DMS153 treated with DMSO at 0.1 percent for 48 hours (cell line): ENCODE results near the gene FCER2.
A peak's percentile ranks its signal among the peaks of the same experiment; 100 is the strongest.

Experiments used
- DNase-seq: peaks from one replicate; lab custom pipeline; 2025; ENCODE audit not compliant: unreplicated experiment; lab: John Stamatoyannopoulos, UW

FCER2 gene

DNA sequence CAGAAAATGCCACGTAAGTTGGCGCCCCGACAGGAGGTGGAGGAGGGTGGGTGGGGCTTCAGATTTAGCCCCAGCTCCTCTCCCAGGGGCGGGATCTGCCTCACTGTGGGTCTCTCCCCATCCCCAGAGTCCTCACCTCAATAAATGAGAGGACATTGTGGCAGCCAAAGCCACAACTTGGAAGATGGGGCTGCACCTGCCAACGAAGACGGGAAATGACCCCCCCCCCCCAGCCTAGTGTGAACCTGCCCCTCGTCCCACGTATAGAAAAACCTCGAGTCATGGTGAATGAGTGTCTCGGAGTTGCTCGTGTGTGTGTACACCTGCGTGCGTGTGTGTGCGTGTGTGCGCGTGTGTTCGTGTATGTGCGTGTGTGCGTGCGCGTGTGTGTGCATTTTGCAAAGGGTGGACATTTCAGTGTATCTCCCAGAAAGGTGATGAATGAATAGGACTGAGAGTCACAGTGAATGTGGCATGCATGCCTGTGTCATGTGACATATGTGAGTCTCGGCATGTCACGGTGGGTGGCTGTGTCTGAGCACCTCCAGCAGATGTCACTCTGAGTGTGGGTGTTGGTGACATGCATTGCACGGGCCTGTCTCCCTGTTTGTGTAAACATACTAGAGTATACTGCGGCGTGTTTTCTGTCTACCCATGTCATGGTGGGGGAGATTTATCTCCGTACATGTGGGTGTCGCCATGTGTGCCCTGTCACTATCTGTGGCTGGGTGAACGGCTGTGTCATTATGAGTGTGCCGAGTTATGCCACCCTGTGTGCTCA lies 22.8 kb downstream of the FCER2 start:
- peak; percentile 46 for DNase-seq

- DNase-seq: no peak
Measured at GRCh38 chr19:7677669-7678311, 24.1 kb downstream of the FCER2 start.

DNA sequence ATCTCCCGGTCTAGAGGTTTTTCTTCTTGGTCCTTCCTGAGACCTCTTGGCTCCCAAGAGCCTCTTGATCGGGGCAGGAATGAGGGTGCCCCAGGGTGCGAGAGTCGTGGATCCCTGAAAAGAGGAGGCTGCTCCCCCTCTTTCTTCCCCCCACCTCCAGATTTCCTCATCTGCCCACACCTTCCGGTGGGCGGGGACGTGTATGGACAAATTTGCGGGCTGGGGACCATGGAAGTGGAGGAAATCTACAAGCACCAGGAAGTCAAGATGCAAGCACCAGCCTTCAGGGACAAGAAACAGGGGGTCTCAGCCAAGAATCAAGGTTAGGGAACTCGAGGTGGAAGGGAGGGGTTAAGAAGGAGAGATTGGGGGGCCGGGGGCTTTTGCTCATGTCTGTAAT lies 25.1 kb downstream of the FCER2 start, which contains the start of gene MCEMP1:
TSS of gene MCEMP1 (plus strand) at position 237 of the 400 bp plus-strand sequence. CDS start at position 268, 31 bp downstream.
- DNase-seq: no peak

DNA sequence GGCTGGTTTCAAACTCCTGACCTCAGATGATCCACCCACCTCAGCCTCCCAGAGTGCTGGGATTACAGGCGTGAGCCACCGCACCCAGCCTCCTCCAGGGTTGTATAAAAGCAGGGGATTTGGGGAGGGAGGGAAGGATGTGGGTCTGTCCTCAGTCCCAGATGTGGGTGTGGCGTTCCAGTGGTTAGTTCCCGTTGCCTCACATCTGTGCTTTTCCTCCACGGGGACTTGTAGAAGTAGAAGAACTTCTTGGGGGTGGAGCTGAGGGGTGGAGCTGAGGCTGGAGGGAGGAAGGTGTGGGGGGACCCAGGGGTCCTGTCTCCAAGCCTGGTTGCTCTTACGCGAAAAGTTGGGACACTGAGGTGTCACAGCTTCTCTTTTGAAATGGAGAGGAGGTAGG lies 25.6 kb downstream of the FCER2 start:
- no peak for DNase-seq

- DNase-seq: no peak
Measured at GRCh38 chr19:7674010-7675005, 27.6 kb downstream of the FCER2 start.

- DNase-seq: no peak
Measured at GRCh38 chr19:7672522-7672921, 29.4 kb downstream of the FCER2 start.

GRCh38 chr19:7670790-7671189 lies 31.1 kb downstream of the FCER2 start:
- no peak for DNase-seq

DNA sequence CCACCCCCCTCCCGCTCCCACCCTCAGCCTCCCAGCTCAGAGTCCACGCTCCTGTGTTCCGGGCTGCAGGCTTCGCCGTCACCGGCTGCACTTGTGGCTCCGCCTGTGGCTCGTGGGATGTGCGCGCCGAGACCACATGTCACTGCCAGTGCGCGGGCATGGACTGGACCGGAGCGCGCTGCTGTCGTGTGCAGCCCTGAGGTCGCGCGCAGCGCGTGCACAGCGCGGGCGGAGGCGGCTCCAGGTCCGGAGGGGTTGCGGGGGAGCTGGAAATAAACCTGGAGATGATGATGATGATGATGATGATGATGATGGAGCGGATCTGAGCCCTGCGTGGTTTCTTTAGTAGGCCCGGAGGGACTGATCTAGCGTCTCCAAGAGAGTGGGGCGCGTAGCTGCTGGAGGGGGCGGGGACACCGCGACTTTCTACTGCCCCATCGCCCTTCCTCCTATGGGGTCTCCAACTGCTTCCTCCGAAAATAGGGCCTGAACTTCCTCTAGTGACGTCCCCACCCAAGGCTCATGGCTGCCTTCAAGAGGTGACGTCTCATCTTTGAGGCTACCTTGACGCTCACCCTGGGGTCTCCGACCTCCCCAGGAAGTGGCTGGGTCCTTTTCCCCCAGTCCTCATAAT lies 31.7 kb downstream of the FCER2 start:
- DNase-seq: no peak

DNA sequence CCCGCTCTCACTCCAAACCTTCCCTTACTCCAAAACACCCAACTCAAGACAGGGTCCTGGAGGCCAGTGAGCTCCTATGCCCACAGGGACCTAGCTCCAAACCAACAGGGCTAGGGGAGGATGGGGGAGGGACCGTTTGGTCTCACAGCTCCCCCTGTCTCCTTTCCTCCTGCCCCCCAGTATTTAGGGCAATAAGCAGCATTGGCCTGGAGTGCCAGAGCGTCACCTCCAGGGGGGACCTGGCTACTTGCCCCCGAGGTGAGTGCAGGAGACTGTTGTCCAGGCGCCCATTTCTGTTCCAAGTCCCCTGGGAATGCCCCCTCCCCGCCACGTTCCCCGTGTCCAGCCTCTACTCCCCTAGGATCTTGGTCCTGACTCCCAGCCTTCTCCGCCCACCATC lies 32.3 kb downstream of the FCER2 start:
- no peak for DNase-seq

DNA sequence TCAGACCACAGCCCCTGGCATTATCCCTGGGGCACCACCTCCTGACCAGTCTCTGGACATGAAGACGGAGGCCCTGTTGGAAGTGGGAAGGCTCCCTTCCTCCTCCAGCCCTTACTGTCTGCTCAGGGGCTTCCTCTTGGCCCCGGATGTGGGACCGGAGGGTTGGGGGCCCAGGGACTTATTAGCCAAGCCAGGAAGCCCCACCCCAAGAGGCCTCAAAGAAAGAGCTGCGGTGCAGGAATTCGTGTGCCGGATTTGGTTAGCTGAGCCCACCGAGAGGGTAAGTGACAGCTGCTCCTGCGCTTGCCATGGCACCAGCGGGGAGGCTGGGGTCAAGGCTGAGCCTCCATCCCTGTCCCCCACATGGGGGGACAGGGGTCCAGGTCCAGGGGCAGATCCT lies 33.1 kb downstream of the FCER2 start, which contains the start of gene RETN:
TSS of gene RETN (plus strand) at position 208 of the 400 bp plus-strand sequence. CDS start 278 bp downstream, outside the sequence.
- DNase-seq: no peak

GRCh38 chr19:7665076-7665475 lies 36.9 kb downstream of the FCER2 start:
- DNase-seq: no peak

DNA sequence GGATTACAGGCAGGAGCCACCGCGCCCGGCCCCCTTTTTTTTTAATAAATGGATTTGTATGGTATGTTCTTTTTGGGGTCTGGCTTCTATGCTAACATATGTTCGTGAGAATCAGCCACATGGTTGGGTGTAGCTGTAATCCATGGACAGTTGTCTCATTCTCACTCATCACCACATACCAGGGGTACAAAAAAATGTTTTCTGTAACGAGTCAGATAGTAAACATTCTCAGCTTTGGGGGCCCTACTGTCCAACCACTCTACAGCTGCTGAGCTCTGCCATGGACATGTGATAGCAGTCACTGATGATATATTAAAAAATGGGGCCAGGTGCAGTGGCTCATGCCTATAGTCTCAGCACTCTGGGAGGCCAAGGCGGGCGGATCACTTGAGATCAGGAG lies 38.2 kb downstream of the FCER2 start:
- DNase-seq: no peak

DNA sequence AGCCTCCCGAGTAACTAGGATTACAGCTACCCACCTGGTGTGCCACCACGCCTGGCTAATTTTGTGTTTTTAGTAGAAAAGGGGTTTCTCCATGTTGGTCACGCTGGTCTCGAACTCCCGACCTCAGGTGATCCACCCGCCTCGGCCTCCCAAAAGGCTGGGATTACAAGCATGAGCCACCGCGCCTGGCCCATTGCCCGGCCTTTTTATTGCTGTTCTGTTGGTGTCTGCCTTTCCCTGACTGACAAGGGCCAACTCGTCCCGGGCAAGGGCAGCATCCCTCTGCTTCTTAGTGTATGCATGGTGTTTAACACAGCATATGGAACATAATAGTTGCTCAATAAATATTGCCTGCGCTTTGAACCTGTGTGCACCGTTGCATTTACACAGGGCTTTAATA lies 39.3 kb downstream of the FCER2 start:
- no peak for DNase-seq

GRCh38 chr19:7661744-7662538 lies 40.0 kb downstream of the FCER2 start:
- DNase-seq: no peak

DNA sequence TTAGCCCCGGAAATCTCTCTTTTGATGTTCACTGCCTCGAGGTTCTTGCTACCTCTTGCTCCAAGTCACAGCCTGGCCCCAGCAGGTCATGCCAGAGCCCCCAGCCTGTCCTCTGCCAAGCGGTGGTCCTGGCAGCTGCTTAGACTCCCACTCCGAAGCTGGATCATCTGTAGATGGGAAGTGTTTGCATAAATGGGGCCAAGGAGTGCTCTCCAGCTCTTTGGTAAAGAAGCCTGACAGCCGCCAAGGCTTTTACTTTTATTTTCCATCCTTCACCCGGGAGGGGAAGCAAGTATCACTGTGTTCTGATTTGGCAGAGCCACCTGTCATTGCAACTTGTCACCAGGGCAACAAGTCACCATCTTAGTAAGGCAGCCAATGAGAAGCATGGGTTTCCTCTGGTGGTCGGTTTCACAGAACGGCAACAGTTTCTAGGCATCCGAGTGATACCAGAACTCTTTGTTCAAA lies 43.7 kb downstream of the FCER2 start:
- no peak for DNase-seq

DNA sequence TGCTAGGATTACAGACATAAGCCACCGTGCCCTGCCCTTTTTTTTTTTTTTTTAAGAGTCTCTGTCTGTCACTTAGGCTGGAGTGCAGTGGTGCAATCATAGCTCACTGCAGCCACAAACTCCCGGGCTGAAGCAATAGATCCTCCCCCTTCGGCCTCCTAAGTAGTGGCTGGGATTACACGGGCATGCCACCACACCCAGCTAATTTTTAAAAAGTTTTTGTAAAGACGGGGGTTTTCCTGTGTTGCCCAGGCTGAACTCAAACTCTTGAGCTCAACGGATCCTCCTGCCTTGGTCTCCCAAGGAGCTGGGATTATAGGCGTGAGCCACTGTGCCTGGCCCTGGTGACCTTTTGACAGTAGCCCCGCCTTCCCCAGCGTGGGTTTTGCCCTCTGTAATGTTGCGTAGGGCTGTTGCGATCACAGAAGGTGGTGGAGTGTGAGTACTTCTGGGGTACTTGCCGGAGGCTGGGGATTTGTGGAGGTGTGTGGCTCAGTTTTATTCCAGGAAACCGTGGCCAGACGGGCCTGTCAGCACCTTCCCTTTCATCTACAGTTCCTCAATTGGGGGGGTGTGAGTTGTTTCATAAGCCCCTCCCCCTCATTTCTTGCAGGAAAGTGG lies 44.7 kb downstream of the FCER2 start:
- DNase-seq: no peak

GRCh38 chr19:7655581-7655980 lies 46.4 kb downstream of the FCER2 start:
- no peak for DNase-seq

GRCh38 chr19:7654401-7654800 lies 47.5 kb downstream of the FCER2 start:
- DNase-seq: no peak

- DNase-seq: peak; percentile 75
Measured at GRCh38 chr19:7652061-7652641, 49.8 kb downstream of the FCER2 start.
